A673 (cell line): Measurements from ENCODE around the gene AKNA. TPM values are rescaled to one million over a fixed set of nuclear protein-coding genes. Genes with fewer than 3 reads are reported as not detected.
A peak's percentile ranks its signal among the peaks of the same experiment; 100 is the strongest.

Experiments used
- BruUV-seq: library from RNA; stranded (reverse); fragments of 400-500 nt; replicated peaks from 2 replicates; lab custom pipeline; 2021; lab: Mats Ljungman, UMichigan
- CTCF ChIA-PET: fragments of 300-600 bp; sonication (Branson Sonifier 250); formaldehyde crosslinking; loops from one replicate; lab custom pipeline; 2022; ENCODE audit warnings: antibody characterized with exemption; lab: Charles Lee
- POLR2A ChIA-PET: fragments of 300-600 bp; sonication (Branson Sonifier 250); formaldehyde crosslinking; loops from one replicate; lab custom pipeline; 2022; ENCODE audit warnings: antibody characterized with exemption; ENCODE audit not compliant: low non-redundant PET; lab: Charles Lee
- DNase-seq: peaks from one replicate; pipeline ENCODE4 v3.0.0-alpha.2; 2015; ENCODE audit warnings: low spot score
- H3K27ac ChIP-seq: fragments of 200-600 bp; sonication (generic); 2 replicates; pipeline ENCODE4 v1.5.1; 2016; ENCODE audit warnings: mixed run types, low read depth, mild to moderate bottlenecking, mixed read lengths, antibody characterized with exemption, low read length; ENCODE audit not compliant: poor library complexity, severe bottlenecking
- H3K27me3 ChIP-seq: fragments of 200-600 bp; sonication (generic); replicated peaks from 2 replicates; pipeline ENCODE4 v1.6.1; 2017; ENCODE audit warnings: mixed run types, low read depth, mild to moderate bottlenecking, mixed read lengths, antibody characterized with exemption, low read length; ENCODE audit not compliant: insufficient read depth, poor library complexity
- H3K36me3 ChIP-seq: fragments of 200-600 bp; sonication (generic); 2 replicates; pipeline ENCODE4 v1.6.1; 2016; ENCODE audit warnings: mixed run types, mild to moderate bottlenecking, mixed read lengths, antibody characterized with exemption, low read length; ENCODE audit not compliant: insufficient read depth, poor library complexity, severe bottlenecking
- H3K4me1 ChIP-seq: fragments of 200-600 bp; sonication (generic); 2 replicates; pipeline ENCODE4 v1.6.1; 2017; ENCODE audit warnings: mixed run types, mild to moderate bottlenecking, mixed read lengths, antibody characterized with exemption, low read length; ENCODE audit not compliant: insufficient read depth, poor library complexity, severe bottlenecking
- H3K4me3 ChIP-seq: fragments of 200-600 bp; sonication (generic); 2 replicates; pipeline ENCODE4 v1.5.1; 2016; ENCODE audit warnings: low read depth, mixed run types, mild to moderate bottlenecking, mixed read lengths, low read length; ENCODE audit not compliant: poor library complexity, severe bottlenecking
- H3K9me3 ChIP-seq: fragments of 200-600 bp; sonication (generic); 2 replicates; pipeline ENCODE4 v1.6.1; 2016; ENCODE audit warnings: mixed run types, low read depth, mild to moderate bottlenecking, mixed read lengths, antibody characterized with exemption, low read length; ENCODE audit not compliant: poor library complexity, severe bottlenecking
- CTCF ChIP-seq: fragments of 300-800, 200-600 bp; sonication (generic); conservative IDR thresholded peaks from 2 replicates; pipeline ENCODE4 v1.5.1; 2017; ENCODE audit warnings: low read depth, mild to moderate bottlenecking, antibody characterized with exemption, low read length, moderate library complexity, mixed read lengths
- EZH2 ChIP-seq: fragments of 200-600 bp; sonication (generic); IDR thresholded peaks from 2 replicates; pipeline ENCODE4 v1.6.1; 2017; ENCODE audit warnings: borderline replicate concordance, low read depth, mild to moderate bottlenecking, mixed read lengths, antibody characterized with exemption, low read length; ENCODE audit not compliant: poor library complexity, severe bottlenecking
- intact Hi-C: fragments of 100-400 bp; cut with micrococcal nuclease; formaldehyde crosslinking; loops from one replicate; pipeline ENCODE4 v1.10.0; 2022; ENCODE audit not compliant: unreplicated experiment
- total RNA-seq: library from RNA; stranded (reverse); gene quantifications from 2 replicates; pipeline ENCODE4 v1.2.3, GENCODE V29; 2021

AKNA gene
- total RNA-seq, 1 experiment from 2014 or later: 20.4 TPM

GRCh38 chr9:114399381-114399780 lies 11.6 kb upstream of the AKNA start:
- intact Hi-C loops: no loop called here
- no peaks in the 10 kb centered on the region for H3K27me3 ChIP-seq
- POLR2A ChIA-PET: no interaction called here
- DNase-seq: no peak
- TF ChIP-seq EZH2 (no peak), CTCF (no peak)
- peaks cover 26% of the 10 kb centered on the region for H3K4me1 ChIP-seq
- H3K36me3 ChIP-seq: no peaks in the 10 kb centered on the region
- H3K9me3 ChIP-seq: no peaks in the 10 kb centered on the region
- CTCF ChIA-PET: no interaction called here
- no peak overlapping the region for H3K4me3 ChIP-seq
- BruUV-seq: no TSS peak
- H3K27ac ChIP-seq: no peak overlapping the region

- CTCF ChIA-PET: no interaction called here
- peak overlapping the region; percentile 68 for H3K4me3 ChIP-seq
- intact Hi-C loops: no loop called here
- H3K27ac ChIP-seq: peak overlapping the region; percentile 81
- POLR2A ChIA-PET: interaction anchor here (0.6 to 0.7 kb wide), 2 partner anchors 152 to 303 kb away, joined by 3 to 4 read pairs; no protein-coding TSS in a partner anchor
- DNase-seq: peak; percentile 96
- H3K36me3 ChIP-seq: no peaks in the 10 kb centered on the region
- no peak for TF ChIP-seq CTCF
- TF ChIP-seq EZH2: no peak
- BruUV-seq: no TSS peak
- no peaks in the 10 kb centered on the region for H3K9me3 ChIP-seq
- H3K4me1 ChIP-seq: peaks cover 26% of the 10 kb centered on the region
- no peaks in the 10 kb centered on the region for H3K27me3 ChIP-seq
Observed at GRCh38 chr9:114397848-114398605, 10.2 kb upstream of the AKNA start.

GRCh38 chr9:114397219-114397847 lies 9.6 kb upstream of the AKNA start:
- no peak for TF ChIP-seq EZH2
- no peak for TF ChIP-seq CTCF
- ChIA-PET POLR2A (interaction anchor here (0.5 to 0.6 kb wide), 2 partner anchors 262 to 303 kb away, joined by 3 to 4 read pairs; no protein-coding TSS in a partner anchor), CTCF (no interaction called here)
- H3K27me3 ChIP-seq: no peaks in the 10 kb centered on the region
- DNase-seq: no peak
- H3K36me3 ChIP-seq: no peaks in the 10 kb centered on the region
- H3K27ac ChIP-seq: peak overlapping the region; percentile 81
- peak overlapping the region; percentile 68 for H3K4me3 ChIP-seq
- intact Hi-C loops: no loop called here
- TSS peak; percentile 49 for BruUV-seq
- no peaks in the 10 kb centered on the region for H3K9me3 ChIP-seq
- H3K4me1 ChIP-seq: peaks cover 26% of the 10 kb centered on the region
